Central memory CD8-positive, alpha-beta T cell (primary cell): Measurements from ENCODE around the gene ZNF609.

Source experiments
- ATAC-seq: fragments of 150-1000 bp; cut with Tn5 transposase; replicated peaks from 2 replicates; pipeline ENCODE4 v1.10.0; 2022; ENCODE audit warnings: mild to moderate bottlenecking, moderate FRiP score, moderate number of reproducible peaks; ENCODE audit not compliant: poor library complexity, severe bottlenecking; ENCODE audit errors: extremely low read depth
- DNase-seq, 2 donors: peaks; one replicate each; pipeline ENCODE4 v3.0.0; 2021; ENCODE audit warnings: low spot score in 2 of 2
- H3K27ac Mint-ChIP-seq: one replicate; pipeline ENCODE4 v1.8.0; 2022; ENCODE audit warnings: low read depth, mild to moderate bottlenecking, moderate library complexity, mixed read lengths
- H3K27me3 Mint-ChIP-seq: one replicate; pipeline ENCODE4 v1.8.0; 2022; ENCODE audit warnings: mixed read lengths
- H3K36me3 Mint-ChIP-seq: one replicate; pipeline ENCODE4 v1.8.0; 2022; ENCODE audit warnings: mild to moderate bottlenecking, moderate library complexity, mixed read lengths; ENCODE audit not compliant: insufficient read depth
- H3K4me1 Mint-ChIP-seq: one replicate; pipeline ENCODE4 v1.8.0; 2022; ENCODE audit warnings: mixed read lengths
- H3K4me3 Mint-ChIP-seq: one replicate; pipeline ENCODE4 v1.8.0; 2022; ENCODE audit warnings: mild to moderate bottlenecking, moderate library complexity, mixed read lengths
- H3K9me3 Mint-ChIP-seq: one replicate; pipeline ENCODE4 v1.8.0; 2022; ENCODE audit warnings: mixed read lengths

Gene ZNF609

DNA sequence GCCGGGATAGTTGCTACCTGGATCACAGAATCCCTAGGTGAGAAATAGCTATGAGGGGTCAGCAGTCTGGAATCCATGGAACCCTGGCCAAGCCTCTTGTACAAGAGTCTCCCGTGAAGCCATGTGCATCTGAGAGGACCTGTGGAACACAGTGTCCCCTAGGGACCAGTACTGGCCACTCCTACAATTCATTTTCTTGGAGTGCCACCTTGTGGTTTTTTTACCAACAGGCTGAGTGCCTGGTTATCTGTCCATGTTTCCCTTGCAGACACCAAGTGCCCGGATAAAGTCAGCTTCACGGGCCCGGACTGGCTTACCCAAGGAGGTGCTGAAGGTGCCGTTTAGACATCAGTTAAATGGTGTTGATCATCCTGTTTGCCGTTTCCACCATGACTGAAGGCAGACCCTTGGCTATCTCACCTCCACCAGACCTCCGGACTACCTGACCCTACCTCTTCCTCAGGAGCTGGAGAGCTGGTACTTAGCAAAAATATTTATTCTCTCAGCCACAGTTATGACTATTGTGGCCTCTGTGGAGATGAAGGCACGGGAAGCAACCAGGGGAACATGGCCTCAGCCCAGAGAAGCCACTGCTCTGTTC lies 221.1 kb downstream of the ZNF609 start:
- H3K27ac Mint-ChIP-seq: no peak overlapping the region
- ATAC-seq: no peak

DNA sequence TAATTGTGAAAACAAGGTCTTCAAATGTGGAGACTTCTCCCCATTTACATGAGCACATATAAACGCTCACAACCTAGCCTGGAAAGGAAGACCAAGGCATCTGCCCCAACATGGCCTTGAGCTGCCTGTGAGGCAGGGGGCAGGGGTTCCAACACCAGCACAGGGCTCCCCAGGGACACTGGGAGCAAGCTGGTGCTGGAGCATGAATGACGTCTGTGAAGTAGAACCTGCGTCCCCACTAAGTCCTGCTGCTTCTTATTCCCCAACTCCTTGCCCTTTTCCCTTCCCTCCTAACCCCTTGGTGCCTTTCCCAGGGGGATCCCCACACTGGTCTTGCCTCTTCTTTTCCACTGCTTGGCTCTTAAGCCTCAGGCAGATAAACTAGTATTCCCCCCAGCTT lies 221.9 kb downstream of the ZNF609 start:
- peaks cover 43% of the 10 kb centered on the region for H3K36me3 Mint-ChIP-seq
- H3K4me3 Mint-ChIP-seq: no peak overlapping the region
- H3K4me1 Mint-ChIP-seq: no peaks in the 10 kb centered on the region
- no peaks in the 10 kb centered on the region for H3K9me3 Mint-ChIP-seq
- ATAC-seq (no peak), DNase-seq (no peak)
- peak overlapping the region; percentile 70 for H3K27ac Mint-ChIP-seq
- H3K27me3 Mint-ChIP-seq: no peaks in the 10 kb centered on the region

More for the DNA sequence above, 221.1 kb downstream of the ZNF609 start:
- Mint-ChIP-seq H3K4me1 (no peaks in the 10 kb centered on the region), H3K9me3 (no peaks in the 10 kb centered on the region), H3K36me3 (peaks cover 46% of the 10 kb centered on the region), H3K27me3 (no peaks in the 10 kb centered on the region), H3K4me3 (no peak overlapping the region)
- DNase-seq: no peak

DNA sequence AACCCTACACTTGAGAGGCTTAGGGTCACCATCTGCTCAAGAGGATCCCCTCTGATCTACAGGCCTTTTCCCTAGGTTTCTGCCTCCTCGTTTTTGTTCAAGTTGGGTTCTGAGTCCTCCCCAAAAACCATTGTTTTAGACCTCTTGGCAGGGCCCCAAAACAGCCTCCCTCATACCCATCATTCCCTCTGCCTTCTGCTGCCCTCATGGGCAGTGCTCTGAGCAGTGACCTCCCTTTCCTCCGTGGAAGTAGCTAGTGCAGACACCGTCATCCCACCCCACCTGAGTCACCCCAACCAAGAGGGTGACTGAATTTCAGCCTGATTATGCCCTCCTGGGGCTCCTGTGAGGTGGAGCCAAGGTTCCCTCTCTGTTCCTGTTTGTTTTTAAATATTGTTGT lies 223.0 kb downstream of the ZNF609 start:
- peaks cover 37% of the 10 kb centered on the region for H3K36me3 Mint-ChIP-seq
- ATAC-seq: no peak
- H3K9me3 Mint-ChIP-seq: no peaks in the 10 kb centered on the region
- no peak overlapping the region for H3K4me3 Mint-ChIP-seq
- DNase-seq: no peak
- no peaks in the 10 kb centered on the region for H3K27me3 Mint-ChIP-seq
- H3K4me1 Mint-ChIP-seq: no peaks in the 10 kb centered on the region
- no peak overlapping the region for H3K27ac Mint-ChIP-seq

DNA sequence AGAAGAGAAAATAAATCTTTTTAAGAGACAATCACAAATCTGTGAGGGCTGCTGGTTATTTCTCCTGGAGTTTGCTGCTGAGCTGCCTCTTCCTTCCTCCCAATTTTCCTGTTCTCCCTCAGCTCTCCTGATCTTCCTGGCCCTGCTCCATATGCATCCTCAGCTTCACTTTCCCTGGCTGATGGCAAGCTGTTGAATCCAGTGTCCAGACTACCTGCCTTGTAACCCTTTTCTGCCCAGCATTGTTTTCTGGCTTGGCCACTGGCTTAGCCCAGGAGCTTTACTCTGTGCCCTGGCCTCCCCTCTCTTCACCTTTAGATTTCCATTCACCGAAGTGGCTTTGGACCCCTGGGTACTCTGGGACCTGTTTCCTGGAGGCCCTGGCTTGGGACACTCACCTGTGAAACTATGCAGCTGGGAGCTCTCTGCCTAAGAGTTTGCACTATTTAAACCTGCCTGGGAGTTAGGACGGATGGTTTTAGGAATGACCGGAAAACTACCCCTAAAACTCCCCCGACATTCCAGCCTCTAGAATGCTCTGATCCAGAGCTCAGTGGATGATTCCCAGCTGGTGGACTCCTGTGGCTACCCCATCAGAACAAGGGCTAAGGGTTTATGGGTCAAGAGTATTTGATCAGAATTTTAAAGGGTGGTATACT lies 225.0 kb downstream of the ZNF609 start:
- Mint-ChIP-seq H3K36me3 (peaks cover 42% of the 10 kb centered on the region), H3K4me1 (no peaks in the 10 kb centered on the region), H3K27me3 (no peaks in the 10 kb centered on the region), H3K27ac (no peak overlapping the region), H3K4me3 (no peak overlapping the region), H3K9me3 (no peaks in the 10 kb centered on the region)
- ATAC-seq (no peak), DNase-seq (no peak)

DNA sequence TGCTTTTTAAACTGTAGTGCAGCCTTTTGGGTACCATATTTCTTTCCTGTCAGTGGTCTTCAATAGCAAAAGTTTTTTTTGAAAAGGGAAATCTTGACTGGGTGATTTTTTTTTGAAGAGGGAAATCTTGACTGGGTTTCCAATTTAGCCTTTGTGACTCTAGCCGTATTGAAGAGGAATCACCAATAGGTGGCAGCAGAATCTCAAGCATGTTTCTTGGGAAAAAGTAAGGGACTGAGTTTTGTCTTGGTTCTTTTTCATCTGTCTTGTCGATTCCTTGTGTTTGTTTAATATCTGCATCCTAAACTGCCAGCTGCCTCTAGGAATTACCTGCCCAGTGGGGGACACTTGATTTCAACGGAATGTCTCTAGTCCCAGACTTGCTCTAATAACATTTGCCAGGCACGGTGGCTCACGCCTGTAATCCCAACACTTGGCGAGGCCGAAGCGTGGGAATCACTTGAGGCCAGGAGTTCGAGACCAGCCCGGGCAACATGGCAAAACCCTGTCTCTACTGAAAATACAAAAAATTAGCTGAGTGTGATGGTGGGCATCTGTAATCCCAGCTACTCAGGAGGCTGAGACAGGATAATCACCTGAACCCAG lies 225.9 kb downstream of the ZNF609 start:
- ATAC-seq: no peak
- H3K27ac Mint-ChIP-seq: no peak overlapping the region
- DNase-seq: no peak

DNA sequence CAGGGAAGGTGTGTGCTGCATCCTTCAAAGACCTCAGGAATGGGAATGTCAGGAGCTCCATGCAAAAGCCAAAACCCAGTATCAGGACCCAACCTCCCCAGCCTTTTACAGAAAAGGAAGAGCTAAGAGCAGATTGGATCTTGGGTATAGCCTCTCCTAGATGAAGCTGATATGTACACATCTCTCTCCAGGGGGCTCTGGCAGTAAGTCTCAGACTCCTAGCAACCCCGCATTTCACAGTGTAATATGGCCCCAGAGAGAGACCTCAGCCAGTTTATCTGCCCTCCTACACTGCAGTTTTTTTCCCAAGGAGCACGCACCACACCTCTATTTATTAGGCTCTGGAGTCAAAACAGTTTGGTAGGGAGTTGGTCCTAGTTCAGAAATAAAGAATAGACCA lies 226.8 kb downstream of the ZNF609 start:
- DNase-seq (no peak), ATAC-seq (no peak)
- Mint-ChIP-seq H3K4me3 (no peak overlapping the region), H3K4me1 (no peaks in the 10 kb centered on the region), H3K27ac (no peak overlapping the region), H3K9me3 (no peaks in the 10 kb centered on the region), H3K36me3 (peaks cover 37% of the 10 kb centered on the region), H3K27me3 (no peaks in the 10 kb centered on the region)

More for the DNA sequence above, 225.9 kb downstream of the ZNF609 start:
- Mint-ChIP-seq H3K27me3 (no peaks in the 10 kb centered on the region), H3K9me3 (no peaks in the 10 kb centered on the region), H3K36me3 (peaks cover 44% of the 10 kb centered on the region), H3K4me3 (no peak overlapping the region), H3K4me1 (no peaks in the 10 kb centered on the region)

DNA sequence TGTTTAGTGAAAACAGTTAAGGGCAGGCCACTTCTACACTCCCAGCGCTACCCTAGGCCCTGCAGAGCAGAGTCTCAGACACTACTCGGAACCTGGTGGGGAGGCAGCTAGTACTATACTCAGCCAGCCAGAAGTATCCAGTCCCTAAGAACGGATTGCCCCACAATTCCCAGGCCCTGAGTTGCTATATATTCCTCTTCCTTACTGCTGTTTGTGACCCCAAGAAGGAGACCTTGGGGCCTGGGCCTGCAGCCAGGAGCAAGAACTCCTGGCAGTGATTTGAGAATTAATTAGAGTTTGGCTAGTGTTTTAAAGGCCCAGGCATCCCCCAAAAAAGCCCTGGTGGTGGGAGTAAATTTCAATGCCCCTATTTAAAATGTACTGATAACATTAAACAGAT lies 227.3 kb downstream of the ZNF609 start:
- H3K36me3 Mint-ChIP-seq: peaks cover 34% of the 10 kb centered on the region
- no peak overlapping the region for H3K27ac Mint-ChIP-seq
- no peaks in the 10 kb centered on the region for H3K9me3 Mint-ChIP-seq
- H3K4me1 Mint-ChIP-seq: no peaks in the 10 kb centered on the region
- no peaks in the 10 kb centered on the region for H3K27me3 Mint-ChIP-seq
- no peak for ATAC-seq
- no peak overlapping the region for H3K4me3 Mint-ChIP-seq
- no peak for DNase-seq

DNA sequence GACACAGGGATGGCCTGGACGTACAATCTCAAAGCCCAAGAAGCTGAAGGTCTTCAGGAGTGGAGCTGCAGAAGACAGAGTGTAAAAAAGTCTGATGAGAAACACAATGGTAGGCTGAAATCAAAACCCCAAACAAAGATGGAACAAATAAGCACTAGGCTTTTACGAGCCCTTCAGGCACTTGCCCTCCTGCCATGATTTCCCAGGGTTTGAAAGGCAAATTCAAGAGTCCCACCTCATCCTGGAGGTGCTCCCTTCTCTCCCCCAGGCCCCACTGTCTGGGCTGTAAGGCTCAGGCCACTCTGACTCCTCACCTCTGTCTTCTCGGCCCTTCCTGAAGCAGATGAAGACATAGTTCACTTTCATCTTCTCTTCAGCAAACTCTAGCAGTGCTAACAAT lies 228.4 kb downstream of the ZNF609 start:
- DNase-seq (no peak), ATAC-seq (no peak)
- no peaks in the 10 kb centered on the region for H3K27me3 Mint-ChIP-seq
- H3K27ac Mint-ChIP-seq: no peak overlapping the region
- no peak overlapping the region for H3K4me3 Mint-ChIP-seq
- no peaks in the 10 kb centered on the region for H3K9me3 Mint-ChIP-seq
- H3K36me3 Mint-ChIP-seq: peaks cover 30% of the 10 kb centered on the region
- H3K4me1 Mint-ChIP-seq: no peaks in the 10 kb centered on the region

DNA sequence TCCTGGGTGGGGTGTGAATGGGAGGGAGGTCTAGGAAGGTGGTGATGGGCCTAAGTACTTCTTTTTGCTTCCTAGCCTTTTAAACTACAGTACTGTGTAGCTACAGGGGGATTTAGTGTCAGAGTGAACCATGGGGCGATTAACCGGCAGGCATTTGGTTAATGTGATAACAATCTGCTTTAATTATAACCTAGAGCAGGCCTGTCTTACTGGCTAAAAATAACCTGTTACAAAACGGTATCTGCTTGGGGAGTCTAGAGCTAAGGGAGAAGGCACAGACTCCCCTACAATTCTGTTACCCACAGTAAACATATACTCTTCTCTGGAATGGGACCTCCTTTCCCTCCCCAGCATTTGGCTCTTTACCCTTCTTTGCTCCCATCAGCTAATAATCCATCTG lies 229.6 kb downstream of the ZNF609 start:
- Mint-ChIP-seq H3K27ac (peak overlapping the region; percentile 19), H3K36me3 (peaks cover 30% of the 10 kb centered on the region), H3K9me3 (no peaks in the 10 kb centered on the region), H3K4me3 (no peak overlapping the region), H3K27me3 (no peaks in the 10 kb centered on the region), H3K4me1 (no peaks in the 10 kb centered on the region)
- no peak for ATAC-seq
- DNase-seq: no peak

DNA sequence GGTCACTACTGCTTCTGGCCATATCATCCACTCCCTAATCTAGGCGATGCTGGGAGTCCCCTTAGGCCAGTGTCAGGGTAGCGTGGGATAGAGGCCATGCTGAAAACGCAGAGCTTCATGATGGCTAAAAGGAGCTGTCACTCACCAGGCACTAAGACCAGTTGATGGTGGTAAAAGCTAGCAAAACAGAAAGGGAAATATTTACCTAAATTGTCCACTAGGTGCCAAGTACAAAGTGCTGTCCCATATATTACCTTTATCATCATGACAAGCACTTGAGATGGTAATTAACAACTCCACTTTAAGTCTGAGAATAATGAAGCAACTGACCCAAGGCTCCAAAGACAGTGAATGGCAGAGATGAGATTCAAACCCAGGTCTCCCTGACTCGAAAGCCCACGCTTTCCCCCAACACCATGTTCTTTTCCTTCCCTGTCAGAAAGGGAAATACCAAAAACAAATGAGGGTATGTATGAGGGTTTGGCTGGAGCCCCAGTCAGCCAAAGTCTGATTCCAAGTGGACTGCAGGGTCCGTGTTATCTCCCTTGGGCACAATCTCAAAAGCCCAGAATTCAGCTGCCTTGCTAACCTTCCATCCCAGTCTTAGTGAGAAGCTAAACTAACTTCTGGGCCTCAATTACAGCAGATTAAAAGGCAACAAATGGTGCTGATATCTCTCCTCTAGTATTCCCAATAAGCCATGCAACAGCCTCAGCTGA lies 230.4 kb downstream of the ZNF609 start:
- no peak for DNase-seq
- H3K4me3 Mint-ChIP-seq: no peak overlapping the region
- no peaks in the 10 kb centered on the region for H3K27me3 Mint-ChIP-seq
- H3K36me3 Mint-ChIP-seq: peaks cover 32% of the 10 kb centered on the region
- H3K9me3 Mint-ChIP-seq: no peaks in the 10 kb centered on the region
- H3K27ac Mint-ChIP-seq: peak overlapping the region; percentile 65
- H3K4me1 Mint-ChIP-seq: peaks cover 5% of the 10 kb centered on the region
- no peak for ATAC-seq

DNA sequence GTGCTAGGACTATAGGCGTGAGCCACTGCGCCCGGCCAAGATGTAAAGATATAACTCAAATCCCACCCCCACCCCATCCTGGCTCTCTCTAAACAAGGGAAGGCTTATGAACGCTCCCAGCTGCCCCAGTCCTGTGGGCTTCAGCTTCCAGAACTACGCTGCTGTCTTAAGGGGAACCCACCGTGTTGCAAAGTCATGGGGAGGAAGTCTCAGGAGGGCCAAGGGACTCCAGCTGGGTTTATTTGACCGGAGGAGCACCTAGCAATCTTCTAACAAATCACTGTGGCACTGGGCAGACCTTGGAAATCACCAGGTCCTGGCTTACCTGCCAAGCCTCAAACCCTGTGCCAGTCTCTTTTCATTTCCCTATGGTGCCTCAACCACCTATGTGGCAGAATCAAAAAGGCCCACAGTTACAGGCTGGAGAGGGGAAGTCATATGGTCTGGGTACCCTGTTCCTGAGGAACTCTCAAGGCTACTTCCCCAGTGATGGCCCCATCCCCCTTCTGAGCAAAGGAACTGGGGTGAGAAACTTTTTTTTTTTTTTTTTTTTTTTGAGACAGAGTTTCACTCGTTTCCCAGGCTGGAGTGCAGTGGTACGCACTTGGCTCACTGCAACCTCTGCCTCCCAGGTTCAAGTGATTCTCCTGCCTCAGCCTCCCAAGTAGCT lies 231.7 kb downstream of the ZNF609 start:
- no peaks in the 10 kb centered on the region for H3K9me3 Mint-ChIP-seq

DNA sequence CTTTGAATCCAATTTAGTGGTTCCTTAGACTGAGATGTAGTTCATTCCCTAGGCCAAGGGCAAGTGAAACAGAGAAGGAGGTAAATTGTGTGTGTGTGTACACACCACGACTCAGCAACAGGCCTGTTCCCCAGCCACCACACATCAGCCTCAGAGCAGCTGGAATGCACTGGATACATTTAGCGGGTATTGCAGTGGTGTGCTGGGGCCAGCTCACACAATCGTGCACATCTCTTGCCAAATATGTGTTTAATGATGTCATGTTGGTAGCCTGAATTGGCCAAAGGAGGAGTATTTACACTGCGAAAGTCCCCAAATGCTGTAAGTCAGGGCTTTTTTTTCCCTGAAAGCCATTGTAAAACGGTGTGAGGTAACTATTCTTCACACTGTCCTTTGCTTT lies 232.8 kb downstream of the ZNF609 start:
- ATAC-seq: no peak
- Mint-ChIP-seq H3K4me1 (peaks cover 13% of the 10 kb centered on the region), H3K4me3 (no peak overlapping the region), H3K27me3 (no peaks in the 10 kb centered on the region), H3K27ac (no peak overlapping the region), H3K9me3 (no peaks in the 10 kb centered on the region), H3K36me3 (peaks cover 29% of the 10 kb centered on the region)
- DNase-seq: no peak

More for the DNA sequence above, 231.7 kb downstream of the ZNF609 start:
- DNase-seq (no peak), ATAC-seq (no peak)
- Mint-ChIP-seq H3K4me3 (no peak overlapping the region), H3K4me1 (peaks cover 6% of the 10 kb centered on the region), H3K36me3 (peaks cover 30% of the 10 kb centered on the region), H3K27ac (peak overlapping the region; percentile 65), H3K27me3 (no peaks in the 10 kb centered on the region)
